ENCODE measurements around the gene HLA-DOB. TPM values are rescaled to one million over a fixed set of nuclear protein-coding genes. Genes with fewer than 3 reads are reported as not detected.
A peak's percentile ranks its signal among the peaks of the same experiment; 100 is the strongest.

Gene HLA-DOB
- total RNA-seq, 3 donors from 2014 or later (not counting 1 experiment from before 2014, with no cell fraction given), result 4.2 to 13.7 (median 10.4) TPM

GRCh38 chr6:32836873-32837272 lies 20.1 kb upstream of the HLA-DOB start:
- ATAC-seq, result no peak
- no peaks in the 10 kb centered on the region for H3K27me3 Mint-ChIP-seq (ENCODE audit: low read depth in 2 of 2)
- no peaks in the 10 kb centered on the region for H3K9me3 ChIP-seq (ENCODE audit: control insufficient read depth, insufficient read depth, low read length)
- H3K9me3 Mint-ChIP-seq, result no peaks in the 10 kb centered on the region
- no peak overlapping the region for H3K4me3 ChIP-seq (ENCODE audit: low read length)
- no peak overlapping the region for H3K27ac ChIP-seq (ENCODE audit: low read length)
- peak overlapping the region; percentile 96 to 100 for H3K27ac Mint-ChIP-seq
- intact Hi-C loops (cut with micrococcal nuclease), result no loop called here
- peaks cover 60 to 77% of the 10 kb centered on the region in 2 donors for H3K4me1 Mint-ChIP-seq
- peaks cover 36% of the 10 kb centered on the region for H3K36me3 Mint-ChIP-seq
- peaks cover 35% of the 10 kb centered on the region for H3K4me1 ChIP-seq (ENCODE audit: control insufficient read depth, insufficient read depth, low read length)
- WGBS (ENCODE audit: insufficient coverage), result no CpG with 5 or more reads among the region's 2 CpGs
- TF ChIP-seq CTCF (IDR thresholded peaks at IDR 0.05), result no peak
- no peaks in the 10 kb centered on the region for H3K27me3 ChIP-seq (ENCODE audit: control insufficient read depth, insufficient read depth, low read length)
- peak overlapping the region; percentile 95 for H3K4me3 Mint-ChIP-seq
- no peak for DNase-seq
- H3K36me3 ChIP-seq (ENCODE audit: control insufficient read depth, insufficient read depth, low read length), result peaks cover 73% of the 10 kb centered on the region

GRCh38 chr6:32835167-32835893 lies 18.5 kb upstream of the HLA-DOB start:
- no peak overlapping the region for H3K27ac ChIP-seq (ENCODE audit: low read length)
- H3K36me3 Mint-ChIP-seq, result peaks cover 37% of the 10 kb centered on the region

GRCh38 chr6:32833664-32834063 lies 16.9 kb upstream of the HLA-DOB start:
- Histone ChIP-seq H3K4me3 (ENCODE audit: low read length) (no peak overlapping the region), H3K36me3 (ENCODE audit: control insufficient read depth, insufficient read depth, low read length) (peaks cover 86% of the 10 kb centered on the region), H3K27ac (ENCODE audit: low read length) (no peak overlapping the region), H3K4me1 (ENCODE audit: control insufficient read depth, insufficient read depth, low read length) (peaks cover 12% of the 10 kb centered on the region), H3K9me3 (ENCODE audit: control insufficient read depth, insufficient read depth, low read length) (no peaks in the 10 kb centered on the region), H3K27me3 (ENCODE audit: control insufficient read depth, insufficient read depth, low read length) (no peaks in the 10 kb centered on the region)
- no peak for ATAC-seq
- Mint-ChIP-seq H3K27me3 (ENCODE audit: low read depth in 2 of 2) (no peaks in the 10 kb centered on the region), H3K4me3 (no peak overlapping the region), H3K27ac (peak overlapping the region; percentile 31 to 47), H3K9me3 (no peaks in the 10 kb centered on the region), H3K4me1 (peaks cover 40 to 56% of the 10 kb centered on the region in 2 donors), H3K36me3 (peaks cover 37% of the 10 kb centered on the region)
- DNase-seq, result no peak
- intact Hi-C loops (cut with micrococcal nuclease), result no loop called here
- TF ChIP-seq CTCF (IDR thresholded peaks at IDR 0.05), result no peak
- 80% methylated on average over 5 of the region's 5 CpGs for WGBS (ENCODE audit: insufficient coverage)

More at GRCh38 chr6:32835167-32835893, 18.5 kb upstream of the HLA-DOB start:
- H3K27ac Mint-ChIP-seq, result peak overlapping the region in 1 of 2 donors; percentile 31
- Histone ChIP-seq H3K27me3 (ENCODE audit: control insufficient read depth, insufficient read depth, low read length) (no peaks in the 10 kb centered on the region), H3K36me3 (ENCODE audit: control insufficient read depth, insufficient read depth, low read length) (peaks cover 73% of the 10 kb centered on the region), H3K4me1 (ENCODE audit: control insufficient read depth, insufficient read depth, low read length) (peaks cover 21% of the 10 kb centered on the region), H3K9me3 (ENCODE audit: control insufficient read depth, insufficient read depth, low read length) (no peaks in the 10 kb centered on the region), H3K4me3 (ENCODE audit: low read length) (no peak overlapping the region)
- 94% methylated on average over 16 of the region's 16 CpGs for WGBS (ENCODE audit: insufficient coverage)
- H3K4me3 Mint-ChIP-seq, result no peak overlapping the region
- TF ChIP-seq CTCF (IDR thresholded peaks at IDR 0.05), result no peak
- DNase-seq, result no peak
- no peaks in the 10 kb centered on the region for H3K27me3 Mint-ChIP-seq (ENCODE audit: low read depth in 2 of 2)
- intact Hi-C loops (cut with micrococcal nuclease), result no loop called here
- H3K9me3 Mint-ChIP-seq, result no peaks in the 10 kb centered on the region
- H3K4me1 Mint-ChIP-seq, result peaks cover 46 to 61% of the 10 kb centered on the region in 2 donors
- ATAC-seq, result no peak
